Sigmoid colon (tissue), 3 donors: ENCODE data around the gene SLC35E4.

Source experiments
- CTCF ChIP-seq, 4 experiments: fragments of 450-650 bp in 3 of 4; fragments of 200-600 bp in 1 of 4; IDR thresholded peaks; one replicate each; pipeline ENCODE4 v1.5.1; 2016 to 2019; ENCODE audit warnings: antibody characterized with exemption in 4 of 4, mild to moderate bottlenecking in 3 of 4, moderate library complexity in 2 of 4
- POLR2A ChIP-seq, 2 donors: fragments of 450-650 bp; IDR thresholded peaks; one replicate each; pipeline ENCODE4 v1.6.1; 2016; ENCODE audit warnings: antibody characterized with exemption in 2 of 2, mild to moderate bottlenecking in 2 of 2, moderate library complexity in 2 of 2

GRCh38 chr22:30606455-30607299 lies 28.9 kb upstream of the SLC35E4 start, which contains the start of gene TCN2:
- TF ChIP-seq CTCF (IDR thresholded peaks at IDR 0.05) (no peak), POLR2A (IDR thresholded peaks at IDR 0.05) (peak in 1 of 2 donors; percentile 37)
